Motor neuron (in vitro differentiated cells): ENCODE data around the gene TTLL8. TPM values are rescaled to one million over a fixed set of nuclear protein-coding genes. Genes with fewer than 3 reads are reported as not detected.

Source experiments
- ATAC-seq, 8 experiments: fragments of 200-7000 bp; cut with Tn5 transposase; replicated peaks in 6 of 8; 2 replicates each; pipeline ENCODE4 v1.8.0; 2021; ENCODE audit warnings: mild to moderate bottlenecking in 8 of 8, moderate library complexity in 8 of 8
- H3K27ac ChIP-seq, 2 donors: fragments of 250-450 bp; sonication (Bioruptor Pico); 2 replicates each; pipeline ENCODE4 v1.9.0; 2021; ENCODE audit warnings: antibody characterized with exemption in 2 of 2, mild to moderate bottlenecking in 2 of 2, moderate library complexity in 1 of 2
- H3K4me1 ChIP-seq, 2 donors: fragments of 250-450 bp; sonication (Bioruptor Pico); replicated peaks in 1 of 2; 2 replicates each; pipeline ENCODE4 v1.6.1; 2021; ENCODE audit warnings: antibody characterized with exemption in 2 of 2, mild to moderate bottlenecking in 2 of 2, moderate library complexity in 1 of 2
- H3K4me3 ChIP-seq, 5 donors: fragments of 250-450 bp; sonication (Bioruptor Pico); 2 replicates each; pipeline ENCODE4 v1.9.0; 2021; ENCODE audit warnings: antibody characterized with exemption in 5 of 5, mild to moderate bottlenecking in 5 of 5, moderate library complexity in 4 of 5
- WGBS, 10 experiments: fragments of 450-650 bp; shearing (Covaris generic); methylation state at CpG; one replicate each; pipeline ENCODE4 v1.0.0; 2022; 5-methylcytosine and 5-hydroxymethylcytosine counted together
- in situ Hi-C, 9 experiments: fragments of 400-800 bp; cut with MboI; loops; one replicate each; pipeline ENCODE4 v1.15.0; 2021; ENCODE audit warnings: low sequenced_read_pairs in 9 of 9, low pct_unique_long_range_greater_than_20kb in 2 of 9; ENCODE audit not compliant: unreplicated experiment in 9 of 9
- total RNA-seq, 8 experiments: library from RNA; unstranded; fragments of 300-600 nt; gene quantifications; 2 replicates each; pipeline versions ENCODE4 v1.2.3 to v1.2.4, GENCODE V29; 2022

Gene TTLL8
- total RNA-seq, result under 1 TPM in 2 of 8 experiments, not detected in 6; 0.09 to 0.17 TPM

GRCh38 chr22:50058061-50058905, at the start of gene TTLL8:
Gene TTLL8 (minus strand): TSS chr22:50058298.
- ATAC-seq, result peak in 4 of 8 experiments; percentile 10 to 19 (median 10)
- Histone ChIP-seq H3K4me1 (peaks cover 14 to 25% of the 10 kb centered on the region in 2 donors), H3K4me3 (no peak within 1 kb of the TSS), H3K27ac (no peak within 1 kb of the TSS)
- WGBS, 10 experiments, result no CpG with 5 or more reads among the region's 102 CpGs
- in situ Hi-C loops, result no loop called here

GRCh38 chr22:50107529-50107928, 49.4 kb upstream of the TTLL8 start:
- H3K4me3 ChIP-seq, result no peak overlapping the region

GRCh38 chr22:50105208-50106100, 47.4 kb upstream of the TTLL8 start:
- H3K4me3 ChIP-seq, result no peak overlapping the region
- peak in 3 of 8 experiments; percentile 18 to 57 (median 25) for ATAC-seq
- H3K4me1 ChIP-seq, result no peaks in the 10 kb centered on the region
- WGBS, 10 experiments, result 41 to 100% (median 74%) methylated on average over 1 to 9 of the region's 9 CpGs
- H3K27ac ChIP-seq, result no peak overlapping the region
- in situ Hi-C loops, result no loop called here

More at GRCh38 chr22:50107529-50107928, 49.4 kb upstream of the TTLL8 start:
- H3K4me1 ChIP-seq, result no peaks in the 10 kb centered on the region
- WGBS, 10 experiments, result 35 to 100% (median 98%) methylated on average over 1 to 4 of the region's 9 CpGs; no CpG with 5 or more reads in 2 of the 10 experiments
- no peak for ATAC-seq
- in situ Hi-C loops, result no loop called here
- no peak overlapping the region for H3K27ac ChIP-seq

GRCh38 chr22:50104141-50104544, 46.0 kb upstream of the TTLL8 start:
- Histone ChIP-seq H3K4me1 (no peaks in the 10 kb centered on the region), H3K4me3 (no peak overlapping the region), H3K27ac (no peak overlapping the region)
- ATAC-seq, result peak in 2 of 8 experiments; percentile 26 to 34
- WGBS, 10 experiments, result 33 to 100% (median 57%) methylated on average over 1 to 5 of the region's 6 CpGs; no CpG with 5 or more reads in 3 of the 10 experiments
- in situ Hi-C loops, result no loop called here

- in situ Hi-C loops, result no loop called here
- H3K4me3 ChIP-seq, result no peak overlapping the region
- peak in 7 of 8 experiments; percentile 35 to 80 (median 69) for ATAC-seq
- H3K27ac ChIP-seq, result no peak overlapping the region
- 0 to 80% (median 57%) methylated on average over 1 to 7 of the region's 11 CpGs; no CpG with 5 or more reads in 4 of the 10 experiments for WGBS, 10 experiments
- H3K4me1 ChIP-seq, result no peaks in the 10 kb centered on the region
Observed at GRCh38 chr22:50102946-50103345, 44.8 kb upstream of the TTLL8 start.

- Histone ChIP-seq H3K27ac (no peak overlapping the region), H3K4me3 (no peak overlapping the region), H3K4me1 (no peaks in the 10 kb centered on the region)
- WGBS, 10 experiments, result 19 to 91% (median 65%) methylated on average over 3 to 9 of the region's 10 CpGs; no CpG with 5 or more reads in 1 of the 10 experiments
- in situ Hi-C loops, result no loop called here
- ATAC-seq, result no peak
Observed at GRCh38 chr22:50101870-50102565, 43.9 kb upstream of the TTLL8 start.

GRCh38 chr22:50098052-50098451, 40.0 kb upstream of the TTLL8 start:
- H3K4me1 ChIP-seq, result no peaks in the 10 kb centered on the region
- 56 to 96% (median 82%) methylated on average over 2 to 3 of the region's 3 CpGs for WGBS, 10 experiments
- in situ Hi-C loops, result no loop called here
- ATAC-seq, result no peak
- H3K4me3 ChIP-seq, result no peak overlapping the region
- H3K27ac ChIP-seq, result no peak overlapping the region

GRCh38 chr22:50092342-50092741, 34.2 kb upstream of the TTLL8 start:
- ATAC-seq, result no peak
- H3K4me1 ChIP-seq, result no peaks in the 10 kb centered on the region
- no peak overlapping the region for H3K4me3 ChIP-seq
- 20 to 90% (median 70%) methylated on average over 2 to 5 of the region's 5 CpGs; no CpG with 5 or more reads in 1 of the 10 experiments for WGBS, 10 experiments
- in situ Hi-C loops, result no loop called here
- H3K27ac ChIP-seq, result no peak overlapping the region

- ATAC-seq, result peak in 1 of 8 experiments; percentile 54
- in situ Hi-C loops, result no loop called here
- WGBS, 10 experiments, result 2 to 94% (median 74%) methylated on average over 2 to 22 of the region's 29 CpGs; no CpG with 5 or more reads in 1 of the 10 experiments
- Histone ChIP-seq H3K27ac (no peak overlapping the region), H3K4me3 (no peak overlapping the region), H3K4me1 (no peaks in the 10 kb centered on the region)
Observed at GRCh38 chr22:50091092-50091768, 33.1 kb upstream of the TTLL8 start.

- no peak overlapping the region for H3K27ac ChIP-seq
- no peaks in the 10 kb centered on the region for H3K4me1 ChIP-seq
- no peak overlapping the region for H3K4me3 ChIP-seq
- no peak for ATAC-seq
- in situ Hi-C loops, result no loop called here
- 60 to 100% (median 92%) methylated on average over 1 to 11 of the region's 22 CpGs; no CpG with 5 or more reads in 4 of the 10 experiments for WGBS, 10 experiments
Observed at GRCh38 chr22:50090412-50090714, 32.3 kb upstream of the TTLL8 start.

GRCh38 chr22:50089682-50090411, 31.7 kb upstream of the TTLL8 start, which contains the start of gene MOV10L1:
Gene MOV10L1 (plus strand): TSS chr22:50090006. CDS start chr22:50090089, 83 bp downstream.
- H3K4me1 ChIP-seq, result no peaks in the 10 kb centered on the region
- ATAC-seq, result peak in 1 of 8 experiments; percentile 41
- in situ Hi-C loops, result no loop called here
- no peak within 1 kb of the TSS for H3K4me3 ChIP-seq
- H3K27ac ChIP-seq, result no peak within 1 kb of the TSS
- WGBS, 10 experiments, result 0 to 100% (median 53%) methylated on average over 1 to 4 of the region's 83 CpGs; no CpG with 5 or more reads in 6 of the 10 experiments

- Histone ChIP-seq H3K27ac (no peak overlapping the region), H3K4me3 (no peak overlapping the region), H3K4me1 (no peaks in the 10 kb centered on the region)
- in situ Hi-C loops, result no loop called here
- ATAC-seq, result no peak
- WGBS, 10 experiments, result 70 to 100% (median 90%) methylated on average over 2 to 11 of the region's 11 CpGs
Observed at GRCh38 chr22:50089231-50089630, 31.1 kb upstream of the TTLL8 start.
